Activated CD4-positive, alpha-beta T cell treated with anti-CD3 and anti-CD28 coated beads for 48 hours (primary cell): ENCODE data around the gene PLXNA4.

ENCODE experiments used
- DNase-seq: peaks from one replicate; pipeline ENCODE4 v3.0.0-alpha.2; 2020

Gene PLXNA4

GRCh38 chr7:132532281-132532680 lies 44.0 kb downstream of the PLXNA4 start:
- no peak for DNase-seq

GRCh38 chr7:132531562-132531961 lies 44.7 kb downstream of the PLXNA4 start:
- DNase-seq, result no peak

GRCh38 chr7:132528695-132529094 lies 47.6 kb downstream of the PLXNA4 start:
- no peak for DNase-seq

DNA sequence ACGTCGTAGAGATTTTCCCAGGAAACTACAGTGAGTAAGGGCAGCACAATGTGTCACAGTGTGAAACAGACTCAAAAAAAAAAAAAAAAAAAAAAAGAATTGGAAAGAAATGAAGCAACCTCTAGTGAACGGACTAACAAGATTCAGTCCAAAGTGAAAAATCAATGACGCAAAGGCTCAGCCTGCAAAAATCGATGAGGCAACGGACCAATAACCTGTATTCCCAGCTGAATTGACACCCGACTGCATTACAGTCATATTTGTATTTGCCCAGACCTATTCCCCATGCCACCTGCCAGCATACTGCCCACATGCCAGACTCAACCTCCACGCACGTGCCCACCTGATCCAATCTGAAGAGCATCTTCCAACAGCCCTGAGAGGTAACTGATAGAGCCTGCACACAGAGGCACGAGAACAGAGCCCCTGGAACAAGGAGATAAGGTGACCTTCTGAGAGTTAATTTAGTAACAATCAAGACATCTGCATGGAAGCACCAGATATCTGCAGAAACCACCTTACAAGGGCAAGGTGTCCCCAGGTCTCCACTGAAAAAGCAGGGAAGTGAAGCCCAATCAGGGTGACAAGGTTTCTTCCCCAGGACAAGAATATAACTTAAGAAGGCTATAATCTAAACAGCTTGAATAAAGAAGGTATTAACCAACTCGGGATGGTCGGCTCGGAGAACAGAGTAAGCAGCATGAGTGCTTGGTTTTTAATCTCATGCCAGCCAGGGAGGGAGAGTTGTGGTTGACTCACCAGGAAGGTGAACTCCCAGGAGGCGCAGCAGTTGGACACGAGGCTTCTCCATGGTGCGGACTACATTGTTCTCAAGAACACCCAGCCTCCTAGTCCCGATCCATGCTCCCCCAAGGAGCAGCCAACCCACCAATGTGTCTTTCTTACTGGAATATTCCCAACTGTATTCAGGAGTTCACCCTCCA lies 48.5 kb downstream of the PLXNA4 start:
- DNase-seq, result no peak

GRCh38 chr7:132526111-132526740 lies 50.0 kb downstream of the PLXNA4 start:
- peak; percentile 48 for DNase-seq

DNA sequence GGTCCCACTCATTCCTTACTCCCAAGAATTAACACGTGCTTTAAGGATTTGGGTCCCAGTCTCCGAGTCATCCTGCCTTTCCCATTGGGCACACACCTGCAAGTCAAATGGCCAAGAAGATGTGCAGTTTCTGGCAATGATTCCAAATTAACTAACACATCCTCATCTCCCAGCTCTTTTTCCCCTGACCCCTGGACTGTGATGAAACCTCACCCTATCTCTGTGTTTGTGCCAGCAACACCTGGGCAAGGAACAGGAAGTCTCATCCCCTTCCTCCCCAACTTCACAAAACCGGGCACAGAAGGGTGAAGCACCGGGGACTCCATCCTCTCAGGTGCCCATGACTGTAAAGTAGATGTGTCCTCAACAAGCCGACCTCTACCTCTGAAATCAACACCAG lies 54.8 kb downstream of the PLXNA4 start:
- DNase-seq, result no peak

DNA sequence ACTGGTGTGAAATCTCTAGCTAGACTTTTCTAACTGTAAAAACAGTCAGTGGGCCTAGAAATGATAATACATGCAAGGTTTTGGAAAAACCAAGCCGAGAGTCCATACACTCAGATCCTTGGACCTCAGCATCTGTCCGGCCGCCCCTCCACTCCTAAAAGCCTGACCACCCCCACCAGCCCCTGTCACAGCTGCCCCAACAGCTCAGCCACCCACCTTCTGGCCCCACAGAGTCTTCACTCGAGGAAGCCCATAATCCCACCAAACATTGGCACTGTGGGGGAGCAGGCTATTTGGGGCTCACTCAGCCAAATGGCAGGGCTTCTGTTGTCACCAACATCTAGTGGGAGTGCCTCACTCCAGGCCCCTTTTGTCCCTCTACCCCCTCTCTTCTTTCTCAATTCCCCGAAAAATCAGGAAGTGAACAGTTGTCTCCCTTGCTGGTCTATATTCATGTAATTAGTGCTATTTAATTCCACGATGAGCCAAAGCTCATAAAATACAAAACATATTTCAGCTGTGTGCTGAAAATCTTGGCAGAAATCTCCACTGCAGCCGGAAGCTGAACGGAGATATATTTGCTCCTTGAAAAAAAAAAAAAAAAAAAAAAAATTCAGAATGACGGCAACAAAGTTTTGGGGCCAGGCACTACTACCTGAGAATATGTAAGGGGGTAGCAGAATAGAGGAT lies 55.5 kb downstream of the PLXNA4 start:
- no peak for DNase-seq

DNA sequence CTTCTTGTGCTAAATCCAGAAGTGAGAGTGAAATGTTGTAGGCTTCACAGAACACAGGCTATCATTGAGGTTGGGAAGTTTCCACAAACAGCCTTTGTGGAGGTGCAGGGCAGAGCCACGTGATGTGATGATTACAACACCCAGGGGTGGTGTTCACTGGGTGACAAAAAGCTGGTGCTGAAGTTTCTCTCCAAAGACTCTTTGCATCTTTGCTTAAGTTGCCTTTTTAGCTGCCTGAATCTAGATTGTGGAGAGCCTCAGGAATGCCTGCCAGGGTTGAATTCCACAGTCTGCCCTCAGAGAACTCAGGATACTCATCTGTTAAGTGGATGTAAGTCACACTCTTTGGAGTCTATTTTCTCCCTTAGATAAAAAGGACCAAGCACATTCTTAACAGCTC lies 56.3 kb downstream of the PLXNA4 start:
- DNase-seq, result no peak

DNA sequence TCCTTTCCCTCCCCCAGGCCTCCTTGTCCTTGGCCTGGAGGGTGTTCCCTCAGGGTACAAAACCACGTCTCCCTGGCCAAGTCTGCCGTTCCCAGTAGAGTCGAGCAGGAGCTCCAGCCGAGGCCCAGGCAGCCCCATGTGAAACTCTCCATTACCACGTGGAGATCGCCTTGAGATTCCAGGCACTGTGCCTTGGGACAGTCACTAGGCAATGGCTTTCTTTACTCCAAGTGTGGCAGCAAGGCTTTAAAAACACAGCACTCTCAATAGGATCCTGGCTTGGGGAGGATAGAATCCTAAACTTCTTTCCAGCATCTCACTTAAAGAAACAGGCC lies 57.5 kb downstream of the PLXNA4 start:
- DNase-seq, result no peak

- DNase-seq, result no peak
These were observed 58.0 kb downstream of the PLXNA4 start for GRCh38 chr7:132518102-132518838.

DNA sequence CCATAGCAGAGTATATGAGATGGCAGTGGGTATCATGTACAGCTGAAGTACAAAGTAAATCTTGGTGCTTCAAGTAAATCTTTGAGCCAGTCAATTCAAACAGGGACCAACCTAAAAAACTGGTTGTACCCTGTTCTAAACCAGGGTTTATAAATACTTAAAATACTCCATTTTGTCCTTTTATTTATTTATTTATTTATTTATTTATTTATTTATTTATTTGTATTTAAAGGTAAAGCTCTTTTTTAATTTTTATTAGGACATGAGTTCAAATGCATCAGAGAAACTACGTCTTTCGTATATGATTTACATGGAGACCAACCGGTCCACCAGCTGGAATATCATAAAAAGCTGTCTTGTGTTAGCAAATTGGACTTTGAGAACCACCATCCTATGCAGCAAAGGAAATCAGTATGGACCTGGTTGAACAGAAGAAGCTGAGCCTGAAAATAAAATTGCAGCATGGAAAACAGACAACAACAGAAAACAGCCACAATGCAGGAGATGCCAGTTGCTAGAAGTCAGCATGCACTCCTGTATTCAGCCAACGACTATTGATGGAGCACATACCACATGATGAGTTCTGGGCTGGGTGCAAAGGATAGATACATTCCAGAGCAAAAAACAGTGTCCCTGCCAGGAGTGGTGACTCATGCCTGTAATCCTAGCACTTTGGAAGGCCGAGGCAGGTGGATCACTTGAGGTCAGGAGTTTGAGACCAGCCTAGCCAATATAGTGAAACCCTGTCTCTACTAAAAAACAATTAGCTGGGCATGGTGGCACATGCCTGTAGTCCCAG lies 60.0 kb downstream of the PLXNA4 start:
- DNase-seq, result no peak

- DNase-seq, result no peak
These were observed 61.1 kb downstream of the PLXNA4 start for GRCh38 chr7:132515181-132515580.

- DNase-seq, result no peak
These were observed 61.8 kb downstream of the PLXNA4 start for GRCh38 chr7:132514430-132514829.

DNA sequence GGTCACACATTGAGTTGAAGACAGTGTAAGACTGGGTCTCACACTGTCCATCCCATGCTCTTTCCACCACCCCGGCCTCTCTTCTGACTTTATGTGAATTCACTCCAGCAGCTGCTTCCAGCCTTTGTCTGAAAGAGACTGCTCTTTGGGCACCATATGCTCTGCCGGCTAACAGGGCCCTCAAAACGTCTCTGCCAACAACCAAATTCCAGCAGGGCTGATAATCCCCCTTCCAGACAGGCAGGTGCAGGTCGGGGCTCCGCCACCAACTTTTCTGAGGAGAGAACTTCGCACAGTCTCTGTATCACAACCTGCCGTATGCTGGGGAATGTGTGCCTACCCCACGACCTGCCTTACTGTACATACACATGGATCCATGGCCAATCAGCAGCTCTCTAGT lies 64.3 kb downstream of the PLXNA4 start:
- no peak for DNase-seq

- no peak for DNase-seq
These were observed 64.9 kb downstream of the PLXNA4 start for GRCh38 chr7:132511387-132511786.

DNA sequence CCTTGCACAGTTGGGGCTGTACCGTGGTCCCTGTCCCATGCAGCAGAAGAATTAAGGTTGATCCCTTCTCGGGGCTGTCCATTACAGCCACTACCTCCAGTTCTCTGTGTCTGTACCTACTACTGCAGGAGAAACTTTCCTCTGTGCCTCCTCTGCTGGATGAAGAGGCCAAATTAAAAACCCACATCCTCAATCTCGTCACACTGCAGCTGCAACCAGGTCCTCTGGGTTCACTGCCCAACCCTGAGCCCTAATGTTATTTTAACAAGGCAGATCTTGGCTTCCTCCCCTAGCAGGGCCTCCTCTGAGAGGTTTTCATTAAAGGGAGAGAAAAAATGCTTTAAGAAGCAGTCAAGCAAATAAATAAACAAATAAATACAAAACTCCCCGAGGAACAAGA lies 66.6 kb downstream of the PLXNA4 start:
- DNase-seq, result no peak

GRCh38 chr7:132508724-132509353 lies 67.4 kb downstream of the PLXNA4 start:
- DNase-seq, result no peak

DNA sequence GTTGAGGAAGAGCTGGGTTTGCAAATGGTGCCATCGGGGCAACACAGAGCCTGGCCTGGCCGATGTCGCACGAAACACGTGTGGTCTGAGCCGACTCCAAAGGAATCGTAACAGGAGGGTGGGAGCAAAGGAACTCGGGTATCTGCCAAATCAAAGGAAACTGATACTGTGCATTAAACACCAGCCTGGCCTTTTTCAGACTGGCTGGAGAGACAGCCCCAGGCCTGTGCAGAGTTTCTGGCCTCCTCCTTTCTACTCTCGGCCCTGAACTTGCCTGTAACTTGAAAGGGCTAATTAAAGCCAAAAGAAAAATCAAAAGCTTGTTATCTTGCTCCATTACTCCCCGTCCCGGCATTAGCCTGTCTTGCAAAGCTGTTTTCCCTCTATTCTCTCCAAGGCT lies 71.4 kb downstream of the PLXNA4 start:
- no peak for DNase-seq

- no peak for DNase-seq
These were observed 72.2 kb downstream of the PLXNA4 start for GRCh38 chr7:132504071-132504470.

GRCh38 chr7:132503415-132503814 lies 72.9 kb downstream of the PLXNA4 start:
- no peak for DNase-seq

GRCh38 chr7:132501956-132502355 lies 74.3 kb downstream of the PLXNA4 start:
- DNase-seq, result no peak
